ENCODE data around the gene GMDS. TPM values are rescaled to one million over a fixed set of nuclear protein-coding genes. Genes with fewer than 3 reads are reported as not detected.

GMDS gene
- total RNA-seq, 1 experiment from 2014 or later = 27.6 TPM

DNA sequence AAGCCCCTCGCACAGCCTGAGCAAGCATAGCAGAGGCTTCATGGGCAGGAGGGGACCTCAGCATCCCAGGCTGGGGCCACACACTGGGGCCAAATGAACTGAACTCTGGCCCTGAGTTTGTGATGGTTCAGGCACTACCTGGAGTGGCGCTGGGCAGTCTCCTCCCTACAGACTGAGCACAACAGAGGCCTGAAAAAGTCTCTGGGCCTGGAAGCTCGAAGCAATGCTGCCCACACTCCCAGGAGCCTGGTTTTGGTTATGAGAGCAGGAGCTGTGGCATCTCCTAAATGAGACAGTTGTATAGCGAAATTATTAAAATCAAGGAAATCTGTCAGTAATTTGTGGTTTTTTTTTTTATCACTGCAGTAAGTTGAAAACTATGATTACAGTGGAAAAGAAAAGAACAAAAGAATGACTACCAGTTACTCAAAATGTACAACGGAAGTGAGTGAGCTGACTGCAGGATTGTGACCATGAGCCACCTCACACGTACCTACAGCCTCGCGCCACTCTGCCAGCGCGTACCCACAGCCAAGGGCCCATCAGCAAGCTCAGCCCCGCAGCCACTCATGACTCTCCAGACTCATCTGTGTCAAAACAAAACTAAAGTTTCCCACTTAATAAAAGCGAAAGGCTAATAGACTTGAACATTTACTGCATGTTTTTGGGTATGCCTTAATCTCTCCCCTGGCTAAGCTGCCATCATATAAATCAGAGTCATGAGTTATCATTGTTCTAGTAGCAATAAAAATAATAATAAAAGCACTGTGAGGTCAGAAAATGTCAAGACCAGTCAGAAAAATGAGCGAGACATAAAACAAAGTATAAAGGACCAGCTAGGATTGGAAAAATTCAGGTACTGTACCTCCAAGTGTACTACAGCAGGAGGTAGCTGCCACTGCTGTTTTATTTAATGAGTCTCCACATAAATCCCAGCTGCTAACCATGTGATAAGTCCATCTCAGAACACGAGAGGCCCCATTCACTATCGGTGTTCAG, 458.7 kb downstream of the GMDS start:
- Histone ChIP-seq H3K79me1 (ENCODE audit: insufficient read depth, low read depth, low read length, poor library complexity, severe bottlenecking) (no peaks in the 10 kb centered on the region), H3K23ac (ENCODE audit: insufficient read length, low read depth, low read length) (no peak overlapping the region), H4K91ac (ENCODE audit: insufficient read length, low read depth, low read length) (no peak overlapping the region), H3T11ph (ENCODE audit: low read length) (no peak overlapping the region), H4K8ac (replicated peaks; ENCODE audit: insufficient read length, low read depth, low read length) (no peak overlapping the region), H3K79me2 (ENCODE audit: insufficient read depth, low read length) (no peaks in the 10 kb centered on the region), H2BK5ac (ENCODE audit: insufficient read length, low read length) (no peak overlapping the region), H3K4me1 (ENCODE audit: insufficient read depth, low read length) (no peaks in the 10 kb centered on the region), H3K9ac (ENCODE audit: extremely low read depth, insufficient read length, low read length) (no peak overlapping the region), H3K18ac (ENCODE audit: insufficient read length, low read depth, low read length) (no peak overlapping the region), H2BK20ac (ENCODE audit: low read depth, low read length, poor library complexity, severe bottlenecking) (no peak overlapping the region), H2BK120ac (ENCODE audit: low read depth, low read length, poor library complexity, severe bottlenecking) (no peak overlapping the region), H2BK12ac (ENCODE audit: insufficient read length, low read depth, low read length) (no peak overlapping the region), H2AFZ (ENCODE audit: low read length) (no peak overlapping the region), H3K9me3 (ENCODE audit: control insufficient read depth, low read depth, low read length) (no peaks in the 10 kb centered on the region), H3K27me3 (ENCODE audit: insufficient read depth, low read length) (no peaks in the 10 kb centered on the region), H3K4ac (ENCODE audit: low read depth, low read length) (no peak overlapping the region), H3K27ac (ENCODE audit: insufficient read length, low read depth, low read length) (no peak overlapping the region), H3K23me2 (ENCODE audit: insufficient read length, low read depth, low read length, poor library complexity, severe bottlenecking) (no peaks in the 10 kb centered on the region), H2AK5ac (ENCODE audit: insufficient read length, low read length) (no peak overlapping the region), H2BK15ac (ENCODE audit: low read depth, low read length) (no peak overlapping the region), H3K56ac (ENCODE audit: insufficient read length, low read depth, low read length) (no peak overlapping the region), H4K20me1 (ENCODE audit: control insufficient read depth, insufficient read depth, insufficient read length) (no peaks in the 10 kb centered on the region), H3K4me2 (ENCODE audit: insufficient read depth, insufficient read length, low read length) (no peak overlapping the region), H4K5ac (ENCODE audit: insufficient read length, low read depth, low read length) (no peak overlapping the region), H3K14ac (ENCODE audit: insufficient read depth, low read length) (no peak overlapping the region)
- DNase-seq = no peak
- no peaks in the 10 kb centered on the region for H3K36me3 Mint-ChIP-seq (ENCODE audit: insufficient read depth in 1 of 3, low read depth in 3 of 3)
- no CpG with 5 or more reads among the region's 15 CpGs for WGBS (ENCODE audit: extremely low coverage, insufficient read length, low lambda C conversion rate)
- no peaks in the 10 kb centered on the region for H3K9me3 Mint-ChIP-seq
- TF ChIP-seq, protein P1, sequence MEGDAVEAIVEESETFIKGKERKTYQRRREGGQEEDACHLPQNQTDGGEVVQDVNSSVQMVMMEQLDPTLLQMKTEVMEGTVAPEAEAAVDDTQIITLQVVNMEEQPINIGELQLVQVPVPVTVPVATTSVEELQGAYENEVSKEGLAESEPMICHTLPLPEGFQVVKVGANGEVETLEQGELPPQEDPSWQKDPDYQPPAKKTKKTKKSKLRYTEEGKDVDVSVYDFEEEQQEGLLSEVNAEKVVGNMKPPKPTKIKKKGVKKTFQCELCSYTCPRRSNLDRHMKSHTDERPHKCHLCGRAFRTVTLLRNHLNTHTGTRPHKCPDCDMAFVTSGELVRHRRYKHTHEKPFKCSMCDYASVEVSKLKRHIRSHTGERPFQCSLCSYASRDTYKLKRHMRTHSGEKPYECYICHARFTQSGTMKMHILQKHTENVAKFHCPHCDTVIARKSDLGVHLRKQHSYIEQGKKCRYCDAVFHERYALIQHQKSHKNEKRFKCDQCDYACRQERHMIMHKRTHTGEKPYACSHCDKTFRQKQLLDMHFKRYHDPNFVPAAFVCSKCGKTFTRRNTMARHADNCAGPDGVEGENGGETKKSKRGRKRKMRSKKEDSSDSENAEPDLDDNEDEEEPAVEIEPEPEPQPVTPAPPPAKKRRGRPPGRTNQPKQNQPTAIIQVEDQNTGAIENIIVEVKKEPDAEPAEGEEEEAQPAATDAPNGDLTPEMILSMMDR (conservative IDR thresholded peaks at IDR 0.05) = no peak
- H3K4me3 Mint-ChIP-seq = no peak overlapping the region
- H3K4me1 Mint-ChIP-seq = no peaks in the 10 kb centered on the region
- no peaks in the 10 kb centered on the region for H3K27me3 Mint-ChIP-seq (ENCODE audit: low read depth)
- no peak overlapping the region for H3K27ac Mint-ChIP-seq
